Neural cell (in vitro differentiated cells): ENCODE data around the gene GGN. TPM values are rescaled to one million over a fixed set of nuclear protein-coding genes. Genes with fewer than 3 reads are reported as not detected.

Source experiments
- H2AFZ ChIP-seq: fragments of 200-600, 300-800 bp; sonication (generic), shearing (Covaris generic); 2 replicates; pipeline ENCODE4 v1.6.0; 2014; ENCODE audit warnings: low read depth, mild to moderate bottlenecking, antibody characterized with exemption, low read length, moderate library complexity
- H3F3A ChIP-seq: fragments of 200-600 bp; shearing (Covaris generic); 2 replicates; pipeline ENCODE4 v1.6.1; 2016; ENCODE audit warnings: mild to moderate bottlenecking, moderate library complexity, mixed read lengths, antibody characterized with exemption, low read length; ENCODE audit not compliant: insufficient read depth, poor library complexity, severe bottlenecking
- H3K27ac ChIP-seq: fragments of 200-600, 300-800 bp; sonication (generic), shearing (Covaris generic); 2 replicates; pipeline ENCODE4 v1.5.1; 2014; ENCODE audit warnings: mild to moderate bottlenecking, low read length, moderate library complexity
- H3K27me3 ChIP-seq: fragments of 300-800, 200-600 bp; sonication (generic), shearing (Covaris generic); 2 replicates; pipeline ENCODE4 v1.6.0; 2014; ENCODE audit warnings: mild to moderate bottlenecking, low read depth, low read length, moderate library complexity; ENCODE audit not compliant: insufficient read depth
- H3K36me3 ChIP-seq: fragments of 300-800, 200-600 bp; sonication (generic), shearing (Covaris generic); 2 replicates; pipeline ENCODE4 v1.5.1; 2014; ENCODE audit warnings: mild to moderate bottlenecking, antibody characterized with exemption, low read length, moderate library complexity; ENCODE audit not compliant: insufficient read depth
- H3K4me2 ChIP-seq: fragments of 300-800, 200-600 bp; sonication (generic), shearing (Covaris generic); 2 replicates; pipeline ENCODE4 v1.6.0; 2014; ENCODE audit warnings: mild to moderate bottlenecking, low read length
- H3K4me3 ChIP-seq: fragments of 300-800, 200-600 bp; sonication (generic), shearing (Covaris generic); 2 replicates; pipeline ENCODE4 v1.5.1; 2014; ENCODE audit warnings: mild to moderate bottlenecking, low read length, moderate library complexity
- H3K79me2 ChIP-seq: fragments of 200-600 bp; shearing (Covaris generic); replicated peaks from 2 replicates; pipeline ENCODE4 v1.6.0; 2014; ENCODE audit warnings: mild to moderate bottlenecking, low read length, moderate library complexity; ENCODE audit not compliant: insufficient read depth
- H3K9ac ChIP-seq: fragments of 300-800, 200-600 bp; sonication (generic), shearing (Covaris generic); 2 replicates; pipeline ENCODE4 v1.6.1; 2016; ENCODE audit warnings: mild to moderate bottlenecking, low read length, mixed read lengths
- H3K9me2 ChIP-seq: fragments of 200-600 bp; shearing (Covaris generic); 2 replicates; pipeline ENCODE4 v1.6.1; 2016; ENCODE audit warnings: mild to moderate bottlenecking, low read length, mixed read lengths; ENCODE audit not compliant: insufficient read depth
- H3K9me3 ChIP-seq: fragments of 200-600, 300-800 bp; sonication (generic), shearing (Covaris generic); 2 replicates; pipeline ENCODE4 v1.6.1; 2016; ENCODE audit warnings: mild to moderate bottlenecking, mixed run types, low read length, moderate library complexity, mixed read lengths
- H4K20me1 ChIP-seq: fragments of 200-600 bp; shearing (Covaris generic); 2 replicates; pipeline ENCODE4 v1.6.1; 2016; ENCODE audit warnings: mild to moderate bottlenecking, mixed run types; ENCODE audit not compliant: insufficient read depth
- CTCF ChIP-seq: fragments of 450-650 bp; IDR thresholded peaks from 2 replicates; pipeline ENCODE4 v1.5.1; 2014; ENCODE audit warnings: antibody characterized with exemption, mild to moderate bottlenecking, moderate library complexity; ENCODE audit not compliant: poor library complexity, severe bottlenecking
- EP300 ChIP-seq: fragments of 450-650 bp; conservative IDR thresholded peaks from 2 replicates; pipeline ENCODE4 v1.6.1; 2014; ENCODE audit warnings: antibody characterized with exemption, mild to moderate bottlenecking, moderate library complexity; ENCODE audit not compliant: poor library complexity, severe bottlenecking
- EZH2 ChIP-seq: fragments of 200-600, 300-800 bp; shearing (Covaris generic), sonication (generic); IDR thresholded peaks from 2 replicates; pipeline ENCODE4 v1.6.1; 2014; ENCODE audit warnings: antibody characterized with exemption, low read length, borderline replicate concordance, mild to moderate bottlenecking; ENCODE audit not compliant: insufficient read depth, poor library complexity, severe bottlenecking
- MXI1 ChIP-seq: fragments of 450-650 bp; conservative IDR thresholded peaks from 2 replicates; pipeline ENCODE4 v1.6.1; 2014; ENCODE audit warnings: antibody characterized with exemption, mild to moderate bottlenecking; ENCODE audit not compliant: poor library complexity, severe bottlenecking
- POLR2AphosphoS5 ChIP-seq: IDR thresholded peaks from 2 replicates; pipeline ENCODE4 v1.6.1; 2012
- RAD21 ChIP-seq: fragments of 450-650 bp; conservative IDR thresholded peaks from 2 replicates; pipeline ENCODE4 v1.6.1; 2014; ENCODE audit warnings: antibody characterized with exemption, mild to moderate bottlenecking, moderate library complexity
- REST ChIP-seq: IDR thresholded peaks from 2 replicates; pipeline ENCODE4 v1.6.1; 2012; ENCODE audit warnings: borderline replicate concordance
- SMC3 ChIP-seq: fragments of 450-650 bp; conservative IDR thresholded peaks from 2 replicates; pipeline ENCODE4 v1.6.1; 2014; ENCODE audit warnings: antibody characterized with exemption, mild to moderate bottlenecking, moderate library complexity; ENCODE audit not compliant: poor library complexity
- TAF1 ChIP-seq: IDR thresholded peaks from 2 replicates; pipeline ENCODE4 v1.6.1; 2012; ENCODE audit warnings: low read depth
- polyA plus RNA-seq: library from polyadenylated mRNA; depleted of rRNA; stranded (reverse); fragments of >200 nt; gene quantifications from 2 replicates; pipeline ENCODE4 v1.2.3, GENCODE V29; 2014

GGN gene
- polyA plus RNA-seq, 1 donor from 2014 or later = 0.21 TPM

- H3F3A ChIP-seq = no peaks in the 10 kb centered on the region
- TF ChIP-seq POLR2AphosphoS5 (no peak), SMC3 (no peak), TAF1 (no peak), MXI1 (no peak), EP300 (no peak), RAD21 (no peak), REST (no peak), CTCF (no peak), EZH2 (no peak)
- H3K9me3 ChIP-seq = no peaks in the 10 kb centered on the region
- no peaks in the 10 kb centered on the region for H3K9me2 ChIP-seq
- no peaks in the 10 kb centered on the region for H3K27me3 ChIP-seq
- H2AFZ ChIP-seq = no peak overlapping the region
- no peaks in the 10 kb centered on the region for H3K79me2 ChIP-seq
- H3K4me3 ChIP-seq = no peak overlapping the region
- H4K20me1 ChIP-seq = no peaks in the 10 kb centered on the region
- no peak overlapping the region for H3K4me2 ChIP-seq
- H3K36me3 ChIP-seq = peaks cover 6% of the 10 kb centered on the region
- no peak overlapping the region for H3K9ac ChIP-seq
- no peak overlapping the region for H3K27ac ChIP-seq
Observed at GRCh38 chr19:38395381-38396114, 7.7 kb upstream of the GGN start.

- Histone ChIP-seq H3K9me3 (no peaks in the 10 kb centered on the region), H4K20me1 (no peaks in the 10 kb centered on the region), H3K27me3 (no peaks in the 10 kb centered on the region), H3K4me2 (no peak overlapping the region), H3F3A (no peaks in the 10 kb centered on the region), H3K36me3 (peaks cover 6% of the 10 kb centered on the region), H3K27ac (no peak overlapping the region), H3K79me2 (peaks cover 7% of the 10 kb centered on the region), H2AFZ (no peak overlapping the region), H3K4me3 (no peak overlapping the region), H3K9me2 (no peaks in the 10 kb centered on the region), H3K9ac (no peak overlapping the region)
- no peak for TF ChIP-seq TAF1
- TF ChIP-seq EP300 = no peak
- TF ChIP-seq SMC3 = no peak
- no peak for TF ChIP-seq RAD21
- TF ChIP-seq MXI1 = no peak
- TF ChIP-seq REST = no peak
- TF ChIP-seq POLR2AphosphoS5 = no peak
- TF ChIP-seq CTCF = no peak
- no peak for TF ChIP-seq EZH2
Observed at GRCh38 chr19:38394488-38394887, 6.7 kb upstream of the GGN start.
